HG02588 (cell line): ENCODE measurements around the gene ALG1L2.
"Not testable (repeated sequence)": the region's sequence is repeated elsewhere in the genome, so short reads cannot be mapped to it uniquely, and the experiment has no call there.

Experiments used
- ATAC-seq: cut with Tn5 transposase; IDR thresholded peaks from one replicate; pipeline ENCODE4 v1.9.1; 2021; ENCODE audit warnings: mild to moderate bottlenecking, moderate library complexity; ENCODE audit not compliant: unreplicated experiment

The ALG1L2 gene

GRCh38 chr3:130122891-130123775, 41.5 kb downstream of the ALG1L2 start:
- not testable (repeated sequence) for ATAC-seq

- ATAC-seq, result not testable (repeated sequence)
Observed at GRCh38 chr3:130125406-130125805, 43.8 kb downstream of the ALG1L2 start.

GRCh38 chr3:130136337-130136736, 54.7 kb downstream of the ALG1L2 start:
- not testable (repeated sequence) for ATAC-seq

- ATAC-seq, result not testable (repeated sequence)
Observed at GRCh38 chr3:130137685-130138084, 56.1 kb downstream of the ALG1L2 start.

- ATAC-seq, result not testable (repeated sequence)
Observed at GRCh38 chr3:130138992-130139391, 57.4 kb downstream of the ALG1L2 start.

- not testable (repeated sequence) for ATAC-seq
Observed at GRCh38 chr3:130140756-130141155, 59.1 kb downstream of the ALG1L2 start.

- not testable (repeated sequence) for ATAC-seq
Observed at GRCh38 chr3:130143648-130144327, 62.2 kb downstream of the ALG1L2 start.

- ATAC-seq, result not testable (repeated sequence)
Observed at GRCh38 chr3:130144328-130144650, 62.7 kb downstream of the ALG1L2 start.

GRCh38 chr3:130145456-130145855, 63.8 kb downstream of the ALG1L2 start:
- ATAC-seq, result not testable (repeated sequence)

GRCh38 chr3:130146465-130146864, 64.8 kb downstream of the ALG1L2 start:
- ATAC-seq, result not testable (repeated sequence)
